Transverse colon (tissue), 4 donors: ENCODE measurements around the gene LCORL. TPM values are rescaled to one million over a fixed set of nuclear protein-coding genes. Genes with fewer than 3 reads are reported as not detected.

Experiments used
- DNase-seq: peaks from one replicate; pipeline ENCODE4 v3.0.0-alpha.2; 2019
- H3K27ac ChIP-seq, 4 donors: fragments of 200-600 bp; sonication (generic); 2 replicates each; pipeline ENCODE4 v1.5.1; 2016 to 2018; ENCODE audit warnings: inconsistent platforms in 4 of 4
- H3K27me3 ChIP-seq: fragments of 200-600 bp; sonication (generic); 2 replicates; pipeline ENCODE4 v1.5.1; 2017; ENCODE audit warnings: inconsistent platforms
- H3K36me3 ChIP-seq, 4 donors: fragments of 200-600 bp; sonication (generic); 2 replicates each; pipeline ENCODE4 v1.5.1; 2017 to 2019; ENCODE audit warnings: inconsistent platforms in 4 of 4
- H3K4me1 ChIP-seq, 4 donors: fragments of 200-600 bp; sonication (generic); 2 replicates each; pipeline ENCODE4 v1.5.1; 2017 to 2020; ENCODE audit warnings: inconsistent platforms in 4 of 4
- H3K4me3 ChIP-seq, 4 donors: fragments of 200-600 bp; sonication (generic); 1 replicate in 1 of 4; 2 replicates in 3 of 4; pipeline versions ENCODE4 v1.5.1 to v1.6.1; 2017 to 2019; ENCODE audit warnings: inconsistent platforms in 4 of 4
- H3K9me3 ChIP-seq, 2 donors: fragments of 200-600 bp; sonication (generic); 2 replicates each; pipeline ENCODE4 v1.5.1; 2017 to 2019; ENCODE audit warnings: inconsistent platforms in 2 of 2
- CTCF ChIP-seq, 5 experiments: fragments of 200-600 bp in 3 of 5; fragments of 450-650 bp in 2 of 5; sonication (generic) in 3 of 5; IDR thresholded peaks; 1 replicate in 2 of 5; 2 replicates in 3 of 5; pipeline ENCODE4 v1.5.1; 2016 to 2017; ENCODE audit warnings: antibody characterized with exemption in 5 of 5, inconsistent platforms in 3 of 5, mild to moderate bottlenecking in 2 of 5, moderate library complexity in 1 of 5
- EP300 ChIP-seq: sonication (generic); formaldehyde crosslinking; IDR thresholded peaks from one replicate; pipeline ENCODE4 v1.6.1; 2017; ENCODE audit warnings: antibody characterized with exemption, low read depth
- POLR2A ChIP-seq: fragments of 450-650 bp; IDR thresholded peaks from one replicate; pipeline ENCODE4 v1.6.1; 2016; ENCODE audit warnings: antibody characterized with exemption, mild to moderate bottlenecking, moderate library complexity
- POLR2AphosphoS5 ChIP-seq, 3 donors: sonication (generic); formaldehyde crosslinking; IDR thresholded peaks; one replicate each; pipeline ENCODE4 v1.6.1; 2016; ENCODE audit warnings: antibody characterized with exemption in 3 of 3
- WGBS, 2 donors: methylation state at CpG; one replicate each; pipeline ENCODE4 v1.1.5; 2018; ENCODE audit warnings: low coverage in 1 of 2; 5-methylcytosine and 5-hydroxymethylcytosine counted together
- in situ Hi-C, 4 donors: fragments of 200-750 bp; cut with MboI; loops; one replicate each; pipeline versions ENCODE4 v1.15.0 to v1.15.1; 2017; ENCODE audit warnings: low sequenced_read_pairs in 3 of 4, low pct_ligation_motif_present in 1 of 4, low pct_unique_long_range_greater_than_20kb in 1 of 4
- intact Hi-C: fragments of 100-400 bp; cut with DNase I; formaldehyde crosslinking; loops from one replicate; pipeline ENCODE4 v1.15.1; 2023; ENCODE audit warnings: low total_unique reads
- total RNA-seq, 4 donors: library from RNA; depleted of rRNA; stranded (reverse); fragments of >200 nt; gene quantifications; one replicate each; pipeline ENCODE4 v1.1.0, GENCODE V29; 2016

LCORL gene
- total RNA-seq = 100 to 1,000 TPM in 1 of 4 donors, 10 to 100 TPM in 3; 14.7 to 162 (median 28.5) TPM

DNA sequence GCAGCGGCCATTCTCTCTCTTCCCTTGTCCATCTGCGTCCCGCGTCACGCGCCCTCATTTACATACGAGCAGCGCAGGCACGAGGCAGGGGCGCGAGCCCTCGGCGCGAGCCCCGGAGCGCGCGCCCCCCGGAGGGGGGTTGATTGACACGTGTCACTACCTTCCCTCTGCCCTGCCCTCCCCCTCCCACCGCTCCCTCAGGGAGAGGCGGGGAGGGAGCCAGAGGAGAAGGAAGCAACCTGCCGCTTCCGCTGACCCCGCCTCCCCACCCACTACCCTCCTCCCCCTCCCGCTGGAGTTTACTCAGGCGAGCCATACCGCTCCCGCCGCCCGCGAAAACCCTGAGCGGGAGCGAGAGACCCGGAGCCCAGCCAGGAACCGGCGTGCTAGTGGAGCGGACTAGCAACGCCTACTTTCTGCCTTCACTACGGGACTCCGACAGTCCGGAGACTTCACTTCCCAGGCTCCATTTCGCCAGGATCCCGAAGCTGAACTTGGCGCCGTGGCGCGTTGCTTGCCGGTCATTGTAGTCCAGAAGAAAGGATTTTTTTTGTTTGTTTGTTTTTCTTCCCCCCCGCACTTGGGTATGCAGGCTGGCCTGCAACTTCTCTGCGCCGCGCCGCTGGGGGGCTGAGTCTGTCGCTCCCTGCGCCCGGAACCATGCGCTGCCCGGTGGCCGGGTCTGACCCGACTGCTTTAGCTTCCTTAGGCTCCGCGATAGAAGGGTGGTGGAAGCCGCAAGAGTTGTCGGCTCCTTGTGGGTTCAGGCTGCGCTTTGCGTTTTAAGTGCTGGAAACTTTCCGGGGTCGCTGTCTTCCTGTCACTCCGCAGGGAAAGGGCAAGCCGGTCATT lies at the start of gene LCORL:
TSS of gene LCORL (minus strand) at position 36 of the 852 bp plus-strand sequence. CDS start at position 32, 4 bp downstream.
- intact Hi-C loops (no loop called here), in situ Hi-C loops (loop anchor here in 3 of 4 donors (5.0 to 25.0 kb wide), 3 partner anchors 215 to 460 kb away; partner anchors contain the start of gene LAP3 (in 2 of the 3))
- DNase-seq = peak; percentile 93
- H3K27ac ChIP-seq = peak within 1 kb of the TSS; percentile 94 to 98 (median 96)
- no peaks in the 10 kb centered on the region for H3K36me3 ChIP-seq
- H3K9me3 ChIP-seq = no peaks in the 10 kb centered on the region
- TF ChIP-seq EP300 (no peak), POLR2A (no peak), POLR2AphosphoS5 (IDR thresholded peaks at IDR 0.05) (peak; percentile 72 to 86 (median 82)), CTCF (IDR thresholded peaks at IDR 0.05) (peak in 4 of 5 experiments; percentile 3 to 41 (median 18))
- H3K27me3 ChIP-seq = no peaks in the 10 kb centered on the region
- 0% methylated on average over 48 of the region's 71 CpGs; no CpG with 5 or more reads in 1 of the 2 donors for WGBS, 2 donors
- H3K4me1 ChIP-seq = peaks cover 8 to 21% (median 10%) of the 10 kb centered on the region in 4 donors
- H3K4me3 ChIP-seq = peak within 1 kb of the TSS; percentile 83 to 92 (median 87)

GRCh38 chr4:18069810-18070209 lies 48.3 kb upstream of the LCORL start:
- H3K27me3 ChIP-seq = no peaks in the 10 kb centered on the region
- no peaks in the 10 kb centered on the region for H3K36me3 ChIP-seq
- H3K27ac ChIP-seq = no peak overlapping the region
- intact Hi-C loops (no loop called here), in situ Hi-C loops (no loop called here)
- WGBS, 2 donors = 29 to 70% methylated on average over 1 to 4 of the region's 4 CpGs
- DNase-seq = no peak
- no peak for TF ChIP-seq POLR2A
- TF ChIP-seq EP300 = no peak
- no peak for TF ChIP-seq CTCF (IDR thresholded peaks at IDR 0.05)
- no peak for TF ChIP-seq POLR2AphosphoS5 (IDR thresholded peaks at IDR 0.05)
- H3K4me1 ChIP-seq = no peaks in the 10 kb centered on the region
- H3K9me3 ChIP-seq = no peaks in the 10 kb centered on the region
- no peak overlapping the region for H3K4me3 ChIP-seq

- WGBS, 2 donors = 87 to 88% methylated on average over 2 of the region's 2 CpGs
- Histone ChIP-seq H3K4me3 (no peak overlapping the region), H3K27ac (no peak overlapping the region), H3K9me3 (peaks cover 0 to 5% of the 10 kb centered on the region in 2 donors), H3K36me3 (no peaks in the 10 kb centered on the region), H3K27me3 (no peaks in the 10 kb centered on the region), H3K4me1 (no peaks in the 10 kb centered on the region)
- TF ChIP-seq EP300 (no peak), POLR2A (no peak), POLR2AphosphoS5 (IDR thresholded peaks at IDR 0.05) (no peak), CTCF (IDR thresholded peaks at IDR 0.05) (no peak)
- intact Hi-C loops = no loop called here
- no peak for DNase-seq
- in situ Hi-C loops = no loop called here
These were observed 45.5 kb upstream of the LCORL start for GRCh38 chr4:18067031-18067430.

DNA sequence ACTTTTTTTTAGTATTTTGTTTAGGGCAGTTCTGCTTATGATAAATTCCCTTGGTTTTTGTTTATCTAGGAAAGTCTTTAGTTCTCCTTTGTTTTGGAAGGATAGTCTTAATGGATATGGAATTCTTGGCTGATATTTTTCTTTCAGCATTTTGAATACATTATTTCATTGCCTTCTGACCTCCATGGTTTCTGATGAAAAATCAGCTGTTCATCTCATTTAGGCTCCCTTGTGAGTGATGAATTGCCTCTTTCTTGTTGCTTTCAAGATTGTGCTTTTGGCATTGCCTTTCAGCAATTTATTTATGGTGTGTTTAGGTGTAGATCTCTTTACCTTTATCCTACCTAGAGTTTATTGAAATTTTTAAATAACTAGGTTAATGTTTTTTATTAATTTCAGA lies 41.5 kb upstream of the LCORL start:
- no peak overlapping the region for H3K4me3 ChIP-seq
- H3K4me1 ChIP-seq = no peaks in the 10 kb centered on the region
- peaks cover 0 to 5% of the 10 kb centered on the region in 2 donors for H3K9me3 ChIP-seq
- TF ChIP-seq CTCF (IDR thresholded peaks at IDR 0.05) = no peak
- TF ChIP-seq POLR2AphosphoS5 (IDR thresholded peaks at IDR 0.05) = no peak
- no peak for TF ChIP-seq EP300
- no peak for TF ChIP-seq POLR2A
- no peaks in the 10 kb centered on the region for H3K36me3 ChIP-seq
- H3K27ac ChIP-seq = no peak overlapping the region
- in situ Hi-C loops (no loop called here), intact Hi-C loops (no loop called here)
- no peak for DNase-seq
- H3K27me3 ChIP-seq = no peaks in the 10 kb centered on the region
